Esophagus squamous epithelium (tissue), 5 donors: ENCODE results near the gene ACSL1. TPM values are rescaled to one million over a fixed set of nuclear protein-coding genes. Genes with fewer than 3 reads are reported as not detected.
A peak's percentile ranks its signal among the peaks of the same experiment; 100 is the strongest.

ENCODE experiments used
- DNase-seq: peaks from one replicate; lab custom pipeline; 2025; lab: John Stamatoyannopoulos, UW
- H3K27ac ChIP-seq, 4 donors: fragments of 200-600 bp; sonication (generic); one replicate each; pipeline ENCODE4 v1.5.1; 2016 to 2019; ENCODE audit warnings: mild to moderate bottlenecking in 1 of 4
- H3K27me3 ChIP-seq, 4 donors: fragments of 200-600 bp; sonication (generic); 1 replicate in 3 of 4; 2 replicates in 1 of 4; pipeline versions ENCODE4 v1.5.1 to v1.6.0; 2017 to 2021; ENCODE audit warnings: antibody characterized with exemption in 1 of 4
- H3K36me3 ChIP-seq, 3 donors: fragments of 200-600 bp; sonication (generic); one replicate each; pipeline ENCODE4 v1.5.1; 2016 to 2019
- H3K4me1 ChIP-seq, 3 donors: fragments of 200-600 bp; sonication (generic); one replicate each; pipeline ENCODE4 v1.5.1; 2017 to 2019
- H3K4me3 ChIP-seq, 4 donors: fragments of 200-600 bp; sonication (generic); 1 replicate in 3 of 4; 2 replicates in 1 of 4; pipeline ENCODE4 v1.5.1; 2016 to 2019; ENCODE audit warnings: mild to moderate bottlenecking in 2 of 4, moderate library complexity in 1 of 4
- H3K9me3 ChIP-seq, 3 donors: fragments of 200-600 bp; sonication (generic); one replicate each; pipeline ENCODE4 v1.5.1; 2016 to 2019
- POLR2A ChIP-seq, 4 donors: fragments of 450-650 bp; IDR thresholded peaks; one replicate each; pipeline ENCODE4 v1.6.1; 2017; ENCODE audit warnings: antibody characterized with exemption in 4 of 4, mild to moderate bottlenecking in 4 of 4, moderate library complexity in 3 of 4
- WGBS, 2 donors: methylation state at CpG; one replicate each; pipeline ENCODE4 v1.1.5; 2018; 5-methylcytosine and 5-hydroxymethylcytosine counted together
- intact Hi-C: fragments of 100-400 bp; cut with DNase I; formaldehyde crosslinking; loops from one replicate; pipeline ENCODE4 v1.15.0; 2022
- total RNA-seq, 4 donors: library from RNA; depleted of rRNA; stranded (reverse); fragments of >200 nt; gene quantifications; one replicate each; pipeline ENCODE4 v1.1.0, GENCODE V29; 2016
- TF ChIP-seq, protein P1 (sequence below), 6 experiments: fragments of 450-650 bp in 4 of 6; fragments of 200-600 bp in 2 of 6; sonication (generic) in 2 of 6; IDR thresholded peaks; one replicate each; pipeline ENCODE4 v1.5.1; 2016 to 2019; ENCODE audit warnings: antibody characterized with exemption in 6 of 6, mild to moderate bottlenecking in 4 of 6, moderate library complexity in 4 of 6
- donor health status: DM: yes; HTN: yes; CAD: no.

The ACSL1 gene
- total RNA-seq, 4 donors from 2014 or later = 59.7 to 101 (median 73.8) TPM

DNA sequence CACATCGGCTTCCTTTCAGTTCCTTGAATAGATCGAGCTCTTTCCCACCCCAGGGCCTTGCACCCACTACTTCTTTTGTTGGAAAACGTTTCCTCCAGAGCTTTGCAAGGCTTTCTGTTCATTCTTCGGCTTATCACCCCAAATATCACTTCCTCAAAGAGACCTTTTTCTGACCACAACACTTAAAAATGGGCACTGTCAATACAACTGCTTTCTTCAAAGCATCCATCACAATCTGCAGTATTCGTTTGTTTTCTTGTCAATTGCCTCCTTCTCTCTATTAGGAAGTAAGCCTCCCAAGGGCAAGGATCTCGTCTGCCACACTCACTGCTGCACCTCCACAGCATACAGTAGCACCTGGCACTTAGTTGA lies 74.2 kb downstream of the ACSL1 start:
- Histone ChIP-seq H3K36me3 (peaks cover 0 to 15% (median 2%) of the 10 kb centered on the region in 3 donors), H3K27ac (no peak overlapping the region), H3K4me3 (no peak overlapping the region), H3K4me1 (peaks cover 25 to 53% (median 29%) of the 10 kb centered on the region in 3 donors), H3K27me3 (no peaks in the 10 kb centered on the region), H3K9me3 (no peaks in the 10 kb centered on the region)
- no peak for DNase-seq
- TF ChIP-seq, protein P1, sequence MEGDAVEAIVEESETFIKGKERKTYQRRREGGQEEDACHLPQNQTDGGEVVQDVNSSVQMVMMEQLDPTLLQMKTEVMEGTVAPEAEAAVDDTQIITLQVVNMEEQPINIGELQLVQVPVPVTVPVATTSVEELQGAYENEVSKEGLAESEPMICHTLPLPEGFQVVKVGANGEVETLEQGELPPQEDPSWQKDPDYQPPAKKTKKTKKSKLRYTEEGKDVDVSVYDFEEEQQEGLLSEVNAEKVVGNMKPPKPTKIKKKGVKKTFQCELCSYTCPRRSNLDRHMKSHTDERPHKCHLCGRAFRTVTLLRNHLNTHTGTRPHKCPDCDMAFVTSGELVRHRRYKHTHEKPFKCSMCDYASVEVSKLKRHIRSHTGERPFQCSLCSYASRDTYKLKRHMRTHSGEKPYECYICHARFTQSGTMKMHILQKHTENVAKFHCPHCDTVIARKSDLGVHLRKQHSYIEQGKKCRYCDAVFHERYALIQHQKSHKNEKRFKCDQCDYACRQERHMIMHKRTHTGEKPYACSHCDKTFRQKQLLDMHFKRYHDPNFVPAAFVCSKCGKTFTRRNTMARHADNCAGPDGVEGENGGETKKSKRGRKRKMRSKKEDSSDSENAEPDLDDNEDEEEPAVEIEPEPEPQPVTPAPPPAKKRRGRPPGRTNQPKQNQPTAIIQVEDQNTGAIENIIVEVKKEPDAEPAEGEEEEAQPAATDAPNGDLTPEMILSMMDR (IDR thresholded peaks at IDR 0.05) = no peak
- TF ChIP-seq POLR2A (IDR thresholded peaks at IDR 0.05) = no peak
- intact Hi-C loops = no loop called here
- 62 to 67% methylated on average over 6 of the region's 6 CpGs for WGBS, 2 donors

DNA sequence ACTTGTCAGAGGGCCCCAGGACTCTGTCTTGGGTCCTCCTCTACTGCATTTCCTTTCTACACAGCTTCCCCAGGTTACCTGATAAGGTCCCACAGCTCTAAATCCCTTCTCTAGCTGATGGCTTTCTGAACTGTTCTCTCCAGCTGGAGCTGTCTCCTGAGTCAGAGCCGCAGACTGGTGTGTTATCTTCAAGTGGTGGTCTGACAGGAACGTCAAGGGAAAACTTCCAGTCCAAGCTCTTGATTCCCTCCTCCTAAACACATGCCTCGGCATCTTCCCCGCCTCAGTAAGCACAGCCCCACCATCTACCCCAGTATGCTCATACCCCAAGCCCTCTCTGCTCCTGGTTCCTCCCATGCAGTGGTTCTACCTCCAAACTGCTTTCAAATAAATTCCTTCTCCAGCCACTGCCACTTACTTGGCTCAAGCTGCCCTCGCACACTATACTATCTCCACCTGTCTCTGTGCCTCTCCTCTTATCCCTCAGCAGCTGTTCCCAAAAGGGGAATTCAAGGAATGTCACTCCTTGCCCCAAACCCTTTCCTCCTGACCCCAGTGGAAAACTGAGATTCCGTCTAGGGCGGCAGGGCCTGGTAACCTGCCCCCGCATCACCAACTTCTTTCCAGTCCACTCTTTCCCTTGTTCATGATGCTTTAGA lies 74.7 kb downstream of the ACSL1 start:
- Histone ChIP-seq H3K27ac (peak overlapping the region in 1 of 4 donors; percentile 90), H3K4me1 (peaks cover 30 to 55% (median 34%) of the 10 kb centered on the region in 3 donors), H3K9me3 (no peaks in the 10 kb centered on the region), H3K4me3 (no peak overlapping the region), H3K27me3 (no peaks in the 10 kb centered on the region), H3K36me3 (peaks cover 0 to 10% (median 0%) of the 10 kb centered on the region in 3 donors)
- TF ChIP-seq, protein P1 (IDR thresholded peaks at IDR 0.05) = no peak
- TF ChIP-seq POLR2A (IDR thresholded peaks at IDR 0.05) = no peak
- 81 to 84% methylated on average over 8 of the region's 8 CpGs for whole genome bisulfite sequencing, 2 donors
- no peak for DNase-seq
- intact Hi-C loops = no loop called here

DNA sequence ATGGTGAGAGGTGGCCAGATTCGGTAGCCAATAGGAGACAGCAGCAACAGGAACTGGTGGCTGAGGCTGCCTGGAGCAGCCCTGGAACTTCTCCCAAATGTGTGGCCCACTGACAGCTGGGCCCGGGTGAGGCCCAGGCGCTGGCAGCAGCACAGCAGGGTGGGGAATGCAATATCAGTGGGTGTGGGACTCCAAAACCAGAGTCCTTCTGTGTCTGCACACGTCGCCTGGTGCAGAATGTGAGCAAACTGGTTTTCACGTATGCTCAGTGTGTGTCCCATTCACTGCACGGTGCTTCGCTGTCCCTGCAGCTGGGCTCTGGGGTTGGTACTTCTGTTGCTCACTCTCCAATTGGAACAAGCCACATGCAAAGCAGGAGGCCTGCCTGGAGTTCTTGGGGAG lies 77.5 kb downstream of the ACSL1 start:
- H3K36me3 ChIP-seq = no peaks in the 10 kb centered on the region
- no peaks in the 10 kb centered on the region for H3K27me3 ChIP-seq
- H3K4me1 ChIP-seq = peaks cover 34 to 48% (median 35%) of the 10 kb centered on the region in 3 donors
- intact Hi-C loops = loop anchor here (10.0 kb wide), 2 partner anchors 103 to 237 kb away; partner anchors contain the start of genes CASP3 and PRIMPOL
- H3K27ac ChIP-seq = peak overlapping the region; percentile 84 to 95 (median 89)
- no peak for TF ChIP-seq POLR2A (IDR thresholded peaks at IDR 0.05)
- TF ChIP-seq, protein P1 (IDR thresholded peaks at IDR 0.05) = no peak
- no peaks in the 10 kb centered on the region for H3K9me3 ChIP-seq
- H3K4me3 ChIP-seq = no peak overlapping the region
- no peak for DNase-seq
- 38 to 54% methylated on average over 5 to 6 of the region's 8 CpGs for WGBS, 2 donors

DNA sequence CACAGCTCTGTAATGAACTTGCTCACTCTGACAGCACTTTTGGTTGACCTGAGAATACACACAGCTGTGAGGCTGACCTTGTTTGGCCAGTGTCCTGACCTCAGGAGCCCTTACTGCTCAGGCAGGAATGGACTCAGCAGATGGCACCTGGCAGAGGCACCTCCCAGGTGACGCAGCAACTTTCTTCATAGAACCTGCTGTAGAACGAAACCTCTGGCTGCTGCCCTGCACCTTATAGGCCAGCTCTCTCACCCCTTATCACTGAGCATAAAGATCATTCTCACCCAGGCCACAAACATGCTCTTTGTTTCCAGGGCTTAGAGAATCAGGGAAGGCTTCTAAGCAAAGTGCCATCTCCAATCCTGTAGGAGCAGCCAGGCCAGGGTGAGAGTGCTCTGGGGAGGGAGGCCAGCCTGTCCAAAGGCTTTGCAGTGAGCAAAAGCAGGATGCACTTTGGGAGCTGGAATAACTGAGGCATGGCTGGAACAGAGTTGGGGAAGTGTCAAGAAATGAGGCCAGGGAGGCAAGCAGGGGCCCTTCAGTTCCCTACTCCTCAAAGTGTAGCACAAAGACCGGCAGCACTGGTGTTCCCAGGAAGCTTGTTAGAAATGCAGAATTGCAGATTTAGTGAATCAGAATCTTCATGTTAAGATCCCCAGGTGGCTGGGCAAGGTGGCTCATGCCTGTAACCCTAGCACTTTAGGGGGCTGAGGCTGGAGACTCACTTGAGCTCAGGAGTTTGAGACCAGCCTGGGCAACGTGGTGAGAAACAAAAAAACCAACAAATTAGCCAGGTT lies 78.5 kb downstream of the ACSL1 start:
- WGBS, 2 donors = 71 to 72% methylated on average over 2 to 3 of the region's 4 CpGs
- DNase-seq = no peak
- TF ChIP-seq, protein P1 (IDR thresholded peaks at IDR 0.05) = no peak
- no peak for TF ChIP-seq POLR2A (IDR thresholded peaks at IDR 0.05)
- peak overlapping the region; percentile 84 to 95 (median 89) for H3K27ac ChIP-seq
- no peak overlapping the region for H3K4me3 ChIP-seq
- no peaks in the 10 kb centered on the region for H3K27me3 ChIP-seq
- H3K4me1 ChIP-seq = peaks cover 34 to 48% (median 35%) of the 10 kb centered on the region in 3 donors
- H3K9me3 ChIP-seq = no peaks in the 10 kb centered on the region
- no peaks in the 10 kb centered on the region for H3K36me3 ChIP-seq
- intact Hi-C loops = loop anchor here (10.0 kb wide), 2 partner anchors 102 to 238 kb away; partner anchors contain the start of genes CASP3 and PRIMPOL
